ENCODE data around the gene CRB1.

Gene CRB1

GRCh38 chr1:197521118-197521739, 253.2 kb downstream of the CRB1 start:
- DNase-seq, result no peak

GRCh38 chr1:197526736-197527371, 258.8 kb downstream of the CRB1 start:
- no peak for DNase-seq
